H1 (cell line): Measurements from ENCODE around the gene SOBP. TPM values are rescaled to one million over a fixed set of nuclear protein-coding genes. Genes with fewer than 3 reads are reported as not detected.

Source experiments
- CTCF ChIA-PET: fragments of 300-600 bp; sonication (Branson Sonifier 250); formaldehyde crosslinking; loops from one replicate; lab custom pipeline; 2021; ENCODE audit not compliant: partially characterized antibody; lab: Charles Lee
- POLR2A ChIA-PET: fragments of 300-600 bp; sonication (Branson Sonifier 250); formaldehyde crosslinking; loops from one replicate; lab custom pipeline; 2021; ENCODE audit warnings: inconsistent platforms; ENCODE audit not compliant: partially characterized antibody; lab: Charles Lee
- DNase-seq, 2 experiments: peaks; one replicate each; pipeline versions ENCODE4 v3.0.0 to v3.0.0-alpha.2; 2010 to 2022; ENCODE audit warnings: low spot score in 2 of 2, low read depth in 1 of 2, mixed read lengths in 1 of 2
- FAIRE-seq: peaks from 2 replicates; lab custom pipeline; 2011; peaks lifted over from hg19 to GRCh38; lab: Jason Lieb, UNC
- H2AFZ ChIP-seq: 2 replicates; pipeline ENCODE4 v1.8.1; 2012; ENCODE audit warnings: low read length, inconsistent platforms
- H2AK5ac ChIP-seq: 2 replicates; pipeline ENCODE4 v1.6.1; 2013; ENCODE audit warnings: low read depth, low read length
- H2BK120ac ChIP-seq: replicated peaks from 2 replicates; pipeline ENCODE3; 2013; ENCODE audit warnings: low read depth, low read length, inconsistent platforms
- H2BK12ac ChIP-seq: 2 replicates; pipeline ENCODE4 v1.6.1; 2013; ENCODE audit warnings: low read depth, low read length
- H2BK15ac ChIP-seq: 2 replicates; pipeline ENCODE4 v1.6.1; 2013; ENCODE audit warnings: low read length
- H2BK20ac ChIP-seq: 2 replicates; pipeline ENCODE4 v1.6.1; 2013; ENCODE audit warnings: low read length
- H2BK5ac ChIP-seq: 2 replicates; pipeline ENCODE4 v1.6.1; 2013; ENCODE audit warnings: low read depth, low read length
- H3K14ac ChIP-seq: 2 replicates; pipeline ENCODE4 v1.6.1; 2013; ENCODE audit warnings: inconsistent platforms; ENCODE audit not compliant: insufficient read length
- H3K18ac ChIP-seq: 2 replicates; pipeline ENCODE4 v1.6.1; 2013; ENCODE audit warnings: low read length; ENCODE audit errors: extremely low read depth
- H3K23ac ChIP-seq: 2 replicates; pipeline ENCODE4 v1.6.1; 2013; ENCODE audit warnings: inconsistent platforms; ENCODE audit not compliant: insufficient read length
- H3K23me2 ChIP-seq: 2 replicates; pipeline ENCODE4 v1.6.1; 2013; ENCODE audit warnings: low read depth, low read length
- H3K27ac ChIP-seq: 2 replicates; pipeline ENCODE4 v1.6.1; 2011; ENCODE audit warnings: low read depth, low read length, inconsistent platforms
- H3K27me3 ChIP-seq, 4 experiments: replicated peaks in 1 of 4; 1 replicate in 1 of 4; 2 replicates in 3 of 4; pipeline versions ENCODE4 v1.6.1 to v1.8.1; 2011 to 2013; ENCODE audit warnings: low read length in 3 of 4, mild to moderate bottlenecking in 3 of 4, inconsistent platforms in 2 of 4, mixed read lengths in 2 of 4, moderate library complexity in 1 of 4; ENCODE audit not compliant: control insufficient read depth in 3 of 4, insufficient read depth in 3 of 4; ENCODE audit errors: extremely low read depth in 1 of 4
- H3K36me3 ChIP-seq, 4 experiments: 2 replicates each; pipeline versions ENCODE4 v1.6.1 to v1.8.1; 2011 to 2013; ENCODE audit warnings: mild to moderate bottlenecking in 4 of 4, low read length in 3 of 4, moderate library complexity in 2 of 4, control low read depth in 1 of 4, inconsistent platforms in 1 of 4; ENCODE audit not compliant: insufficient read depth in 4 of 4, control insufficient read depth in 2 of 4
- H3K4ac ChIP-seq: replicated peaks from 2 replicates; pipeline ENCODE3; 2013; ENCODE audit warnings: low read length, low read depth, mixed read lengths, inconsistent platforms; ENCODE audit not compliant: insufficient read length
- H3K4me1 ChIP-seq, 4 experiments: replicated peaks in 1 of 4; 1 replicate in 1 of 4; 2 replicates in 3 of 4; pipeline versions ENCODE4 v1.6.1 to v1.8.1; 2011 to 2013; ENCODE audit warnings: low read length in 3 of 4, inconsistent platforms in 2 of 4, mixed read lengths in 1 of 4; ENCODE audit not compliant: insufficient read depth in 4 of 4, control insufficient read depth in 3 of 4
- H3K4me2 ChIP-seq, 2 experiments: 2 replicates each; pipeline versions ENCODE4 v1.6.1 to v1.8.1; 2011 to 2013; ENCODE audit warnings: low read depth in 2 of 2, low read length in 2 of 2, control low read depth in 1 of 2, inconsistent platforms in 1 of 2, mild to moderate bottlenecking in 1 of 2; ENCODE audit not compliant: insufficient read depth in 1 of 2
- H3K4me3 ChIP-seq, 4 experiments: fragments of 200-600, 300-600 bp in 1 of 4; sonication (generic), shearing (Covaris generic), sonication (Bioruptor Twin) in 1 of 4; 2 replicates each; pipeline versions ENCODE4 v1.5.1 to v1.8.1; 2011 to 2016; ENCODE audit warnings: low read length in 4 of 4, low read depth in 3 of 4, control low read depth in 2 of 4, inconsistent platforms in 2 of 4, mild to moderate bottlenecking in 2 of 4, mixed read lengths in 1 of 4, moderate library complexity in 1 of 4; ENCODE audit not compliant: insufficient read depth in 2 of 4; ENCODE audit errors: extremely low read depth in 1 of 4
- H3K56ac ChIP-seq: replicated peaks from 2 replicates; pipeline ENCODE3; 2013; ENCODE audit warnings: low read depth, mild to moderate bottlenecking, mixed read lengths, low read length, inconsistent platforms; ENCODE audit not compliant: insufficient read length
- H3K79me1 ChIP-seq: 2 replicates; pipeline ENCODE4 v1.6.1; 2013; ENCODE audit warnings: low read depth, low read length, control low read depth
- H3K79me2 ChIP-seq, 2 experiments: 2 replicates each; pipeline versions ENCODE4 v1.6.1 to v1.8.1; 2012 to 2013; ENCODE audit warnings: low read length in 2 of 2, mild to moderate bottlenecking in 2 of 2, inconsistent platforms in 1 of 2; ENCODE audit not compliant: insufficient read depth in 2 of 2, control insufficient read depth in 1 of 2
- H3K9ac ChIP-seq, 4 experiments: replicated peaks in 1 of 4; 1 replicate in 1 of 4; 2 replicates in 3 of 4; pipeline versions ENCODE4 v1.6.1 to v1.8.1; 2011 to 2013; ENCODE audit warnings: low read depth in 3 of 4, low read length in 3 of 4, control low read depth in 2 of 4, mild to moderate bottlenecking in 2 of 4, moderate library complexity in 2 of 4, inconsistent platforms in 1 of 4; ENCODE audit errors: extremely low read depth in 1 of 4
- H3K9me3 ChIP-seq, 2 experiments: 2 replicates each; pipeline versions ENCODE4 v1.6.1 to v1.8.1; 2012 to 2013; ENCODE audit warnings: mild to moderate bottlenecking in 2 of 2, moderate library complexity in 2 of 2, control low read depth in 1 of 2, inconsistent platforms in 1 of 2, low read depth in 1 of 2, low read length in 1 of 2, mixed read lengths in 1 of 2; ENCODE audit not compliant: insufficient read depth in 2 of 2
- H4K20me1 ChIP-seq, 2 experiments: replicated peaks in 1 of 2; 2 replicates each; pipeline versions ENCODE3 to v1.8.1; 2011 to 2013; ENCODE audit warnings: inconsistent platforms in 2 of 2, low read length in 2 of 2, mild to moderate bottlenecking in 1 of 2; ENCODE audit not compliant: insufficient read depth in 2 of 2, control insufficient read depth in 1 of 2
- H4K5ac ChIP-seq: 2 replicates; pipeline ENCODE4 v1.6.1; 2013; ENCODE audit warnings: low read length, low read depth, mixed read lengths, inconsistent platforms; ENCODE audit not compliant: insufficient read length
- H4K8ac ChIP-seq: 2 replicates; pipeline ENCODE4 v1.8.0; 2013; ENCODE audit warnings: mild to moderate bottlenecking, moderate library complexity, low read length, inconsistent platforms; ENCODE audit not compliant: insufficient read depth; ENCODE audit errors: extremely low read depth
- H4K91ac ChIP-seq: replicated peaks from 2 replicates; pipeline ENCODE3; 2013; ENCODE audit warnings: low read length, mixed read lengths, inconsistent platforms; ENCODE audit not compliant: insufficient read length
- BRCA1 ChIP-seq: IDR thresholded peaks from 2 replicates; pipeline ENCODE4 v1.6.1; 2012; ENCODE audit warnings: low read depth, low read length, improper control_type of control experiment
- CBX8 ChIP-seq: fragments of 300-800, 300-1000 bp; sonication (generic); IDR thresholded peaks from 2 replicates; pipeline ENCODE4 v1.7.1; 2016; ENCODE audit warnings: low read depth, low read length, borderline replicate concordance
- CHD1 ChIP-seq: IDR thresholded peaks from 2 replicates; pipeline ENCODE4 v1.6.1; 2012; ENCODE audit warnings: low read depth, low read length, improper control_type of control experiment
- CTBP2 ChIP-seq: IDR thresholded peaks from 2 replicates; pipeline ENCODE4 v1.7.0; 2011; ENCODE audit warnings: borderline replicate concordance, mild to moderate bottlenecking, moderate library complexity, mixed read lengths, low read length; ENCODE audit not compliant: insufficient read depth, insufficient read length
- FOSL1 ChIP-seq: IDR thresholded peaks from 2 replicates; pipeline ENCODE4 v1.6.1; 2011; ENCODE audit warnings: mild to moderate bottlenecking, low read depth, low read length, moderate library complexity; ENCODE audit not compliant: insufficient read depth
- HDAC2 ChIP-seq, 2 experiments: fragments of 300-600 bp in 1 of 2; sonication (generic) in 1 of 2; IDR thresholded peaks; 2 replicates each; pipeline ENCODE4 v1.6.1; 2011 to 2012; ENCODE audit warnings: low read depth in 2 of 2, low read length in 2 of 2, mild to moderate bottlenecking in 2 of 2, moderate library complexity in 2 of 2, borderline replicate concordance in 1 of 2, inconsistent platforms in 1 of 2
- MAX ChIP-seq: IDR thresholded peaks from 2 replicates; pipeline ENCODE4 v1.6.1; 2012; ENCODE audit warnings: inconsistent platforms
- SIN3A ChIP-seq, 2 experiments: IDR thresholded peaks in 1 of 2; conservative IDR thresholded peaks in 1 of 2; 2 replicates each; pipeline ENCODE4 v1.6.1; 2011 to 2012; ENCODE audit warnings: low read length in 2 of 2, improper control_type of control experiment in 1 of 2, low read depth in 1 of 2, mild to moderate bottlenecking in 1 of 2
- SP1 ChIP-seq: IDR thresholded peaks from 2 replicates; pipeline ENCODE4 v1.6.1; 2011; ENCODE audit warnings: low read depth, low read length
- TAF1 ChIP-seq: IDR thresholded peaks from 2 replicates; pipeline ENCODE4 v1.6.1; 2011; ENCODE audit warnings: mild to moderate bottlenecking, low read depth, low read length
- WGBS, 2 experiments: shearing (Covaris generic) in 1 of 2; methylation state at CpG; one replicate each; pipeline versions ENCODE4 v1.1.6 to v1.1.7; 2013 to 2015; ENCODE audit warnings: low lambda C conversion rate in 2 of 2, mixed read lengths in 2 of 2, inconsistent platforms in 1 of 2, low coverage in 1 of 2, missing lambda C conversion rate in 1 of 2; ENCODE audit not compliant: insufficient replicate concordance in 2 of 2, insufficient coverage in 1 of 2, insufficient read length in 1 of 2; ENCODE audit errors: extremely low coverage in 1 of 2, missing lambda C conversion rate in 1 of 2; 5-methylcytosine and 5-hydroxymethylcytosine counted together
- polyA plus RNA-seq, 7 experiments: library from polyadenylated mRNA; depleted of rRNA in 3 of 7; stranded (reverse) in 5 of 7; unstranded in 2 of 7; fragments of >200 nt in 5 of 7; fragments of 200-250 nt in 2 of 7; gene quantifications; 1 replicate in 5 of 7; 2 replicates in 1 of 7; 4 replicates in 1 of 7; pipeline versions ENCODE4 v1.2.1 to v1.2.3, GENCODE V29; 2011 to 2013; ENCODE audit warnings: missing spikeins in 2 of 7, mixed read lengths in 2 of 7
- total RNA-seq: library from RNA; stranded (reverse); fragmentation: NEBNext Ultra II Directional; extraction: Animal tissue kit (Norgen Biotek cat#: 25700); gene quantifications from 2 replicates; pipeline ENCODE4 v1.2.1, GENCODE V29; 2021
- TF ChIP-seq, protein P1 (sequence below): IDR thresholded peaks from 2 replicates; pipeline ENCODE4 v1.6.1; 2011; ENCODE audit warnings: low read depth, mild to moderate bottlenecking, low read length; ENCODE audit not compliant: insufficient read depth

The SOBP gene
- total and polyA plus RNA-seq, 2 of the 8 experiments (the other 6 are each of a cell fraction or from before 2014, with no cell fraction given) = 0.45 to 6.2 TPM

GRCh38 chr6:107533415-107534059 lies 43.6 kb downstream of the SOBP start:
- H3K27me3 ChIP-seq = no peaks in the 10 kb centered on the region
- peaks cover 2 to 16% (median 12%) of the 10 kb centered on the region in 4 experiments; a peak in 6 of 7 replicates for H3K4me1 ChIP-seq
- H4K5ac ChIP-seq = no peak overlapping the region
- H2BK5ac ChIP-seq = no peak overlapping the region
- no peak overlapping the region for H4K8ac ChIP-seq
- H2AK5ac ChIP-seq = no peak overlapping the region
- H3K18ac ChIP-seq = no peak overlapping the region
- FAIRE-seq (no peak), DNase-seq (no peak)
- 0 out of 4 replicates have a peak overlapping the region, but pooled peaks of 1 of the 2 experiments have one; percentile 30 for H3K4me2 ChIP-seq
- H3K23me2 ChIP-seq = no peaks in the 10 kb centered on the region; the same call in 1 of the 2 replicates
- no peak overlapping the region; the same call in 1 of the 2 replicates for H2BK12ac ChIP-seq
- H3K4me3 ChIP-seq = no peak overlapping the region
- H3K4ac ChIP-seq = no peak overlapping the region
- no peaks in the 10 kb centered on the region for H3K9me3 ChIP-seq
- no peaks in the 10 kb centered on the region for H3K79me1 ChIP-seq
- H3K23ac ChIP-seq = no peak overlapping the region
- WGBS, 2 experiments = 71% methylated on average over 11 of the region's 11 CpGs; no CpG with 5 or more reads in 1 of the 2 experiments
- no peak overlapping the region for H4K91ac ChIP-seq
- no peak overlapping the region for H3K56ac ChIP-seq
- peak overlapping the region; percentile 89 for H2BK15ac ChIP-seq
- H3K14ac ChIP-seq = no peak overlapping the region
- no peak overlapping the region for H2AFZ ChIP-seq
- no peak overlapping the region for H3K9ac ChIP-seq
- ChIA-PET POLR2A (interaction anchor here (1.1 kb wide), 2 partner anchors 41 to 46 kb away, joined by 3 read pairs; no protein-coding TSS in a partner anchor), CTCF (interaction anchor here (0.8 to 1.1 kb wide), 2 partner anchors 46 to 76 kb away, joined by 3 to 4 read pairs; no protein-coding TSS in a partner anchor)
- no peak overlapping the region for H2BK120ac ChIP-seq
- no peaks in the 10 kb centered on the region for H3K79me2 ChIP-seq
- H3K27ac ChIP-seq = no peak overlapping the region
- no peak overlapping the region for H2BK20ac ChIP-seq
- no peaks in the 10 kb centered on the region for H3K36me3 ChIP-seq
- no peaks in the 10 kb centered on the region for H4K20me1 ChIP-seq
- TF ChIP-seq TAF1 (no peak), SIN3A (conservative IDR thresholded peaks at IDR 0.05 in 1 of 2, IDR thresholded peaks at IDR 0.05 in 1 of 2; ENCODE audit: low read depth in 1 of 2, low read length in 2 of 2) (no peak), CBX8 (no peak), MAX (no peak), CHD1 (no peak), HDAC2 (IDR thresholded peaks at IDR 0.05; ENCODE audit: borderline replicate concordance in 1 of 2, low read depth in 2 of 2, low read length in 2 of 2) (no peak), BRCA1 (no peak), CTBP2 (no peak), FOSL1 (no peak), SP1 (no peak)
- TF ChIP-seq, protein P1, sequence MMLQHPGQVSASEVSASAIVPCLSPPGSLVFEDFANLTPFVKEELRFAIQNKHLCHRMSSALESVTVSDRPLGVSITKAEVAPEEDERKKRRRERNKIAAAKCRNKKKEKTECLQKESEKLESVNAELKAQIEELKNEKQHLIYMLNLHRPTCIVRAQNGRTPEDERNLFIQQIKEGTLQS = no peak
